ENCODE data around the gene AIP.

DNA sequence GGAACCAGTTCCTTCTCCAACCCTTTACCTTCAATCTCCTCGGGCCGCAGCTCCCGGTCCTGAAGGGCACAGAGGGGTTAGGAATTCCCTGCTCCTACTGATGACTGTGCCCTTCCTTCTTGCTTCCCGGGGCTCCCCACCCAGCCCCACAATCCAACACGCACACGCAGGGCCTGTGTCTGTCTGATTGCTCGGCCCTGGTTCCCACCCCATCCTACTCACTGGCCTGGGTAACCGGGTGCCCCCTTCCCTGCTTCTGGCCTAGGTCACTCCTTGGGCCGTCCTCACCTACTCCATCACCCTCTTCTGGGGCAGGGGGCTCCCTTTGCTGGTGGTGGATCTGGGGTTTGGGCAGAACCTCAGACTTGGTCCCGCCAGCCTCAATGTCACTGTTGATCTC is 39.1 kb downstream of the AIP start:
- TF ChIP-seq, protein P1, sequence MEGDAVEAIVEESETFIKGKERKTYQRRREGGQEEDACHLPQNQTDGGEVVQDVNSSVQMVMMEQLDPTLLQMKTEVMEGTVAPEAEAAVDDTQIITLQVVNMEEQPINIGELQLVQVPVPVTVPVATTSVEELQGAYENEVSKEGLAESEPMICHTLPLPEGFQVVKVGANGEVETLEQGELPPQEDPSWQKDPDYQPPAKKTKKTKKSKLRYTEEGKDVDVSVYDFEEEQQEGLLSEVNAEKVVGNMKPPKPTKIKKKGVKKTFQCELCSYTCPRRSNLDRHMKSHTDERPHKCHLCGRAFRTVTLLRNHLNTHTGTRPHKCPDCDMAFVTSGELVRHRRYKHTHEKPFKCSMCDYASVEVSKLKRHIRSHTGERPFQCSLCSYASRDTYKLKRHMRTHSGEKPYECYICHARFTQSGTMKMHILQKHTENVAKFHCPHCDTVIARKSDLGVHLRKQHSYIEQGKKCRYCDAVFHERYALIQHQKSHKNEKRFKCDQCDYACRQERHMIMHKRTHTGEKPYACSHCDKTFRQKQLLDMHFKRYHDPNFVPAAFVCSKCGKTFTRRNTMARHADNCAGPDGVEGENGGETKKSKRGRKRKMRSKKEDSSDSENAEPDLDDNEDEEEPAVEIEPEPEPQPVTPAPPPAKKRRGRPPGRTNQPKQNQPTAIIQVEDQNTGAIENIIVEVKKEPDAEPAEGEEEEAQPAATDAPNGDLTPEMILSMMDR (IDR thresholded peaks at IDR 0.05; ENCODE audit: low read depth, low read length) = no peak
- no peak for TF ChIP-seq EZH2phosphoT487 (IDR thresholded peaks at IDR 0.05; ENCODE audit: low read depth)
